Sigmoid colon (tissue), 7 donors: Measurements from ENCODE around the gene DHX58. TPM values are rescaled to one million over a fixed set of nuclear protein-coding genes. Genes with fewer than 3 reads are reported as not detected.

ENCODE experiments used
- DNase-seq: peaks from one replicate; pipeline ENCODE4 v3.0.0-alpha.2; 2019
- H3K27ac ChIP-seq, 4 donors: fragments of 200-600 bp; sonication (generic); one replicate each; pipeline ENCODE4 v1.5.1; 2016 to 2019; ENCODE audit warnings: mild to moderate bottlenecking in 1 of 4
- H3K27me3 ChIP-seq, 3 donors: fragments of 200-600 bp; sonication (generic); one replicate each; pipeline ENCODE4 v1.5.1; 2019; ENCODE audit warnings: mild to moderate bottlenecking in 1 of 3
- H3K36me3 ChIP-seq, 4 donors: fragments of 200-600 bp; sonication (generic); one replicate each; pipeline ENCODE4 v1.5.1; 2016 to 2019
- H3K4me1 ChIP-seq, 4 donors: fragments of 200-600 bp; sonication (generic); one replicate each; pipeline ENCODE4 v1.5.1; 2017 to 2019
- H3K4me3 ChIP-seq, 4 donors: fragments of 200-600 bp; sonication (generic); one replicate each; pipeline ENCODE4 v1.5.1; 2017 to 2019; ENCODE audit warnings: mild to moderate bottlenecking in 2 of 4, moderate library complexity in 1 of 4
- H3K9me3 ChIP-seq, 4 donors: fragments of 200-600 bp in 3 of 4; sonication (generic) in 3 of 4; one replicate each; pipeline versions ENCODE4 v1.5.1 to v1.6.1; 2013 to 2019
- EP300 ChIP-seq, 4 donors: sonication (generic); formaldehyde crosslinking; IDR thresholded peaks; one replicate each; pipeline ENCODE4 v1.6.1; 2017; ENCODE audit warnings: antibody characterized with exemption in 4 of 4
- POLR2A ChIP-seq, 2 donors: fragments of 450-650 bp; IDR thresholded peaks; one replicate each; pipeline ENCODE4 v1.6.1; 2016; ENCODE audit warnings: antibody characterized with exemption in 2 of 2, mild to moderate bottlenecking in 2 of 2, moderate library complexity in 2 of 2
- POLR2AphosphoS5 ChIP-seq, 4 donors: sonication (generic); formaldehyde crosslinking; IDR thresholded peaks; one replicate each; pipeline ENCODE4 v1.6.1; 2017; ENCODE audit warnings: antibody characterized with exemption in 4 of 4
- WGBS, 2 donors: extraction: QIAGEN DNeasy Blood & Tissue Kit; methylation state at CpG; one replicate each; pipeline ENCODE4 v1.1.7; 2013; 5-methylcytosine and 5-hydroxymethylcytosine counted together
- intact Hi-C: fragments of 100-400 bp; cut with DNase I; formaldehyde crosslinking; loops from one replicate; pipeline ENCODE4 v1.15.1; 2023
- polyA plus RNA-seq, 3 donors: library from polyadenylated mRNA; stranded (reverse); fragments of 200-250 nt; gene quantifications; one replicate each; pipeline ENCODE4 v1.2.3, GENCODE V29; 2013
- total RNA-seq, 4 donors: library from RNA; depleted of rRNA; stranded (reverse); fragments of >200 nt; gene quantifications; one replicate each; pipeline ENCODE4 v1.1.0, GENCODE V29; 2016
- TF ChIP-seq, protein P1 (sequence below), 4 experiments: fragments of 450-650 bp in 3 of 4; fragments of 200-600 bp in 1 of 4; IDR thresholded peaks; one replicate each; pipeline ENCODE4 v1.5.1; 2016 to 2019; ENCODE audit warnings: antibody characterized with exemption in 4 of 4, mild to moderate bottlenecking in 3 of 4, moderate library complexity in 2 of 4
- donor health status: healthy with polysubstance abuse.
- donor health status: Bipolar disorder and iron deficiency.
- donor health status: healthy.

The DHX58 gene
- total and polyA plus RNA-seq, 7 donors: 4.4 to 19.0 (median 14.5) TPM

DNA sequence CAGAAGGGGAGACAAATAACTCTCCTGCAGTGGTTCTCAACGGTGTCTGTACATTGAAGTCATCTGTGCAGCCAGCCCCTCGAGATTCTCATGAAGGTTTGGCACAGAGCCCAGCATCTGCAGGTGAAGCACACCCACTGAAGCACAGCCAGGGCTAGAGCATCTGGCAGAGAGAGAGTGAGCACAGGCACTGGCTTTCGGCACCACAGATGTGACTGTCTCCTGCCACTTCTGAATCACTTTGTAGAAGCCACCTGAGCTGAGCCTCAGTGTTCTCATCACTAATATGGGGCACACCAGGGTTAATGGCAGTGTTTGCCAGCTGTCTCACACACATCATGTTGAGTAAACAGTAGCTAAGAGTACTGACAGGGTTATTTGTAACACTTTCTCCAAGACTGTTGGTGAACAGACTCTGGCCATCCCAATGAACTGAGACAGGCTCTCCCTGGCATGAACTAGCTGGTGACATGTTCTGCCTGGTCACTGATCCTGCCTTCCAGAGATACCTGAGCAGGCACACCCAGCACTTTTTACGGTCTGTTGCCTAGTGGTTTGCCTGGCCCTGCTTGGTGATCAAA, 21.0 kb upstream of the DHX58 start:
- Histone ChIP-seq H3K27me3 (no peaks in the 10 kb centered on the region), H3K9me3 (no peaks in the 10 kb centered on the region), H3K4me3 (no peak overlapping the region), H3K4me1 (peaks cover 0 to 63% (median 42%) of the 10 kb centered on the region in 4 donors), H3K27ac (peak overlapping the region; percentile 30 to 66 (median 44)), H3K36me3 (peaks cover 16 to 37% (median 17%) of the 10 kb centered on the region in 4 donors)
- TF ChIP-seq POLR2A (IDR thresholded peaks at IDR 0.05): no peak
- no peak for TF ChIP-seq EP300 (IDR thresholded peaks at IDR 0.05)
- TF ChIP-seq, protein P1, sequence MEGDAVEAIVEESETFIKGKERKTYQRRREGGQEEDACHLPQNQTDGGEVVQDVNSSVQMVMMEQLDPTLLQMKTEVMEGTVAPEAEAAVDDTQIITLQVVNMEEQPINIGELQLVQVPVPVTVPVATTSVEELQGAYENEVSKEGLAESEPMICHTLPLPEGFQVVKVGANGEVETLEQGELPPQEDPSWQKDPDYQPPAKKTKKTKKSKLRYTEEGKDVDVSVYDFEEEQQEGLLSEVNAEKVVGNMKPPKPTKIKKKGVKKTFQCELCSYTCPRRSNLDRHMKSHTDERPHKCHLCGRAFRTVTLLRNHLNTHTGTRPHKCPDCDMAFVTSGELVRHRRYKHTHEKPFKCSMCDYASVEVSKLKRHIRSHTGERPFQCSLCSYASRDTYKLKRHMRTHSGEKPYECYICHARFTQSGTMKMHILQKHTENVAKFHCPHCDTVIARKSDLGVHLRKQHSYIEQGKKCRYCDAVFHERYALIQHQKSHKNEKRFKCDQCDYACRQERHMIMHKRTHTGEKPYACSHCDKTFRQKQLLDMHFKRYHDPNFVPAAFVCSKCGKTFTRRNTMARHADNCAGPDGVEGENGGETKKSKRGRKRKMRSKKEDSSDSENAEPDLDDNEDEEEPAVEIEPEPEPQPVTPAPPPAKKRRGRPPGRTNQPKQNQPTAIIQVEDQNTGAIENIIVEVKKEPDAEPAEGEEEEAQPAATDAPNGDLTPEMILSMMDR (IDR thresholded peaks at IDR 0.05): no peak
- no peak for TF ChIP-seq POLR2AphosphoS5 (IDR thresholded peaks at IDR 0.05)
- 9 to 28% methylated on average over 4 of the region's 4 CpGs for WGBS, 2 donors
- intact Hi-C loops: no loop called here
- no peak for DNase-seq

- intact Hi-C loops: no loop called here
- DNase-seq: no peak
- Histone ChIP-seq H3K4me3 (no peak overlapping the region), H3K9me3 (no peaks in the 10 kb centered on the region), H3K27ac (peak overlapping the region; percentile 30 to 66 (median 44)), H3K4me1 (peaks cover 0 to 57% (median 36%) of the 10 kb centered on the region in 4 donors), H3K27me3 (no peaks in the 10 kb centered on the region), H3K36me3 (peaks cover 22 to 43% (median 23%) of the 10 kb centered on the region in 4 donors)
- TF ChIP-seq, protein P1 (IDR thresholded peaks at IDR 0.05): no peak
- TF ChIP-seq POLR2AphosphoS5 (IDR thresholded peaks at IDR 0.05): no peak
- no peak for TF ChIP-seq EP300 (IDR thresholded peaks at IDR 0.05)
- no peak for TF ChIP-seq POLR2A (IDR thresholded peaks at IDR 0.05)
- WGBS, 2 donors: 8 to 23% methylated on average over 3 of the region's 3 CpGs
These were observed 20.4 kb upstream of the DHX58 start for GRCh38 chr17:42132941-42133340.

GRCh38 chr17:42131981-42132432, 19.5 kb upstream of the DHX58 start:
- DNase-seq: no peak
- WGBS, 2 donors: 46 to 58% methylated on average over 4 of the region's 4 CpGs
- Histone ChIP-seq H3K4me3 (no peak overlapping the region), H3K27ac (peak overlapping the region; percentile 10 to 66 (median 43)), H3K36me3 (peaks cover 26 to 52% (median 29%) of the 10 kb centered on the region in 4 donors), H3K4me1 (peaks cover 0 to 56% (median 34%) of the 10 kb centered on the region in 4 donors), H3K27me3 (no peaks in the 10 kb centered on the region), H3K9me3 (no peaks in the 10 kb centered on the region)
- TF ChIP-seq POLR2A (IDR thresholded peaks at IDR 0.05) (no peak), EP300 (IDR thresholded peaks at IDR 0.05) (no peak), POLR2AphosphoS5 (IDR thresholded peaks at IDR 0.05) (no peak)
- TF ChIP-seq, protein P1 (IDR thresholded peaks at IDR 0.05): no peak
- intact Hi-C loops: no loop called here

GRCh38 chr17:42131232-42131631, 18.7 kb upstream of the DHX58 start:
- Histone ChIP-seq H3K27me3 (no peaks in the 10 kb centered on the region), H3K4me1 (peaks cover 0 to 53% (median 32%) of the 10 kb centered on the region in 4 donors), H3K9me3 (no peaks in the 10 kb centered on the region), H3K27ac (peak overlapping the region; percentile 22 to 66 (median 43)), H3K4me3 (no peak overlapping the region), H3K36me3 (peaks cover 26 to 54% (median 29%) of the 10 kb centered on the region in 4 donors)
- DNase-seq: no peak
- TF ChIP-seq POLR2AphosphoS5 (IDR thresholded peaks at IDR 0.05) (no peak), POLR2A (IDR thresholded peaks at IDR 0.05) (no peak), EP300 (IDR thresholded peaks at IDR 0.05) (no peak)
- TF ChIP-seq, protein P1 (IDR thresholded peaks at IDR 0.05): no peak
- intact Hi-C loops: no loop called here
- 86 to 94% methylated on average over 4 of the region's 4 CpGs for WGBS, 2 donors
